Gastrocnemius medialis (tissue), 4 donors: ENCODE measurements around the gene GPRC5B. TPM values are rescaled to one million over a fixed set of nuclear protein-coding genes. Genes with fewer than 3 reads are reported as not detected.

Experiments used
- ATAC-seq, 2 donors: fragments of 150-250 bp; one replicate each; pipeline ENCODE4 v1.9.1; 2016
- DNase-seq, 2 donors: peaks; one replicate each; pipeline ENCODE4 v3.0.0-alpha.2; 2019
- H3K27ac ChIP-seq, 4 donors: fragments of 200-600 bp; sonication (generic); 1 replicate in 1 of 4; 2 replicates in 3 of 4; pipeline ENCODE4 v1.5.1; 2016 to 2018; ENCODE audit warnings: mild to moderate bottlenecking in 2 of 4, moderate library complexity in 1 of 4
- H3K27me3 ChIP-seq, 3 donors: fragments of 200-600 bp; sonication (generic) in 2 of 3; 1 replicate in 1 of 3; 2 replicates in 2 of 3; pipeline versions ENCODE4 v1.5.1 to v1.6.0; 2016 to 2019; ENCODE audit warnings: mild to moderate bottlenecking in 1 of 3, moderate library complexity in 1 of 3
- H3K36me3 ChIP-seq, 2 donors: fragments of 200-600 bp; sonication (generic) in 1 of 2; one replicate each; pipeline ENCODE4 v1.5.1; 2017 to 2018
- H3K4me1 ChIP-seq, 2 donors: fragments of 200-600 bp; sonication (generic) in 1 of 2; one replicate each; pipeline ENCODE4 v1.5.1; 2016 to 2017; ENCODE audit warnings: mild to moderate bottlenecking in 2 of 2
- H3K4me3 ChIP-seq, 4 donors: fragments of 200-600 bp; sonication (generic) in 3 of 4; 1 replicate in 1 of 4; 2 replicates in 3 of 4; pipeline ENCODE4 v1.5.1; 2016 to 2019; ENCODE audit warnings: mild to moderate bottlenecking in 2 of 4
- H3K9me3 ChIP-seq, 3 donors: fragments of 200-600 bp; sonication (generic) in 2 of 3; 1 replicate in 1 of 3; 2 replicates in 2 of 3; pipeline ENCODE4 v1.5.1; 2016 to 2019
- CTCF ChIP-seq, 5 experiments: fragments of 450-650 bp in 3 of 5; fragments of 200-600 bp in 2 of 5; sonication (generic) in 2 of 5; IDR thresholded peaks in 4 of 5; conservative IDR thresholded peaks in 1 of 5; 1 replicate in 4 of 5; 2 replicates in 1 of 5; pipeline ENCODE4 v1.5.1; 2016 to 2019; ENCODE audit warnings: antibody characterized with exemption in 5 of 5, mild to moderate bottlenecking in 3 of 5, moderate library complexity in 3 of 5
- POLR2A ChIP-seq, 2 donors: fragments of 450-650 bp; IDR thresholded peaks; one replicate each; pipeline ENCODE4 v1.6.1; 2017; ENCODE audit warnings: antibody characterized with exemption in 2 of 2, mild to moderate bottlenecking in 2 of 2, moderate library complexity in 2 of 2
- in situ Hi-C, 4 donors: fragments of 200-750 bp; cut with MboI; loops; one replicate each; pipeline versions ENCODE4 v1.15.0 to v1.8.0; 2017; ENCODE audit warnings: low sequenced_read_pairs in 4 of 4
- intact Hi-C: fragments of 100-400 bp; cut with DNase I; formaldehyde crosslinking; loops from one replicate; pipeline ENCODE4 v1.15.1; 2023; ENCODE audit warnings: low total_unique reads
- total RNA-seq, 4 donors: library from RNA; depleted of rRNA; stranded (reverse); fragments of >200 nt; gene quantifications; one replicate each; pipeline versions ENCODE4 v1.1.0 to v1.2.3, GENCODE V29; 2016

The GPRC5B gene
- total RNA-seq, 4 donors from 2014 or later, result 41.9 to 89.2 (median 71.3) TPM

- Histone ChIP-seq H3K4me3 (no peak overlapping the region), H3K9me3 (no peaks in the 10 kb centered on the region), H3K36me3 (peaks cover 0 to 32% of the 10 kb centered on the region in 2 donors), H3K27ac (peak overlapping the region; percentile 47 to 79 (median 76)), H3K4me1 (peaks cover 27 to 42% of the 10 kb centered on the region in 2 donors), H3K27me3 (no peaks in the 10 kb centered on the region)
- intact Hi-C loops, result no loop called here
- in situ Hi-C loops, result no loop called here
- no peak for TF ChIP-seq CTCF (IDR thresholded peaks at IDR 0.05 in 4 of 5, conservative IDR thresholded peaks at IDR 0.05 in 1 of 5)
- TF ChIP-seq POLR2A (IDR thresholded peaks at IDR 0.05), result no peak
- no peak for DNase-seq
- no peak for ATAC-seq
These were observed 25.0 kb downstream of the GPRC5B start for GRCh38 chr16:19859603-19860002.

- H3K4me1 ChIP-seq, result peaks cover 23 to 42% of the 10 kb centered on the region in 2 donors
- H3K27ac ChIP-seq, result peak overlapping the region in 3 of 4 donors; percentile 47 to 76 (median 75)
- ATAC-seq (no peak), DNase-seq (no peak)
- intact Hi-C loops (no loop called here), in situ Hi-C loops (no loop called here)
- H3K27me3 ChIP-seq, result no peaks in the 10 kb centered on the region
- peaks cover 0 to 32% of the 10 kb centered on the region in 2 donors for H3K36me3 ChIP-seq
- H3K9me3 ChIP-seq, result no peaks in the 10 kb centered on the region
- TF ChIP-seq POLR2A (IDR thresholded peaks at IDR 0.05) (no peak), CTCF (IDR thresholded peaks at IDR 0.05 in 4 of 5, conservative IDR thresholded peaks at IDR 0.05 in 1 of 5) (no peak)
- no peak overlapping the region for H3K4me3 ChIP-seq
These were observed 25.5 kb downstream of the GPRC5B start for GRCh38 chr16:19859166-19859565.

GRCh38 chr16:19858340-19859018 lies 26.2 kb downstream of the GPRC5B start:
- no peak for TF ChIP-seq POLR2A (IDR thresholded peaks at IDR 0.05)
- TF ChIP-seq CTCF (IDR thresholded peaks at IDR 0.05 in 4 of 5, conservative IDR thresholded peaks at IDR 0.05 in 1 of 5), result no peak

GRCh38 chr16:19857593-19858339 lies 26.9 kb downstream of the GPRC5B start:
- Histone ChIP-seq H3K27ac (peak overlapping the region in 2 of 4 donors; percentile 15 to 19), H3K4me3 (no peak overlapping the region), H3K4me1 (peaks cover 22 to 39% of the 10 kb centered on the region in 2 donors), H3K9me3 (no peaks in the 10 kb centered on the region), H3K36me3 (peaks cover 0 to 32% of the 10 kb centered on the region in 2 donors), H3K27me3 (no peaks in the 10 kb centered on the region)
- in situ Hi-C loops, result no loop called here
- ATAC-seq (no peak), DNase-seq (no peak)
- TF ChIP-seq CTCF (IDR thresholded peaks at IDR 0.05 in 4 of 5, conservative IDR thresholded peaks at IDR 0.05 in 1 of 5) (no peak), POLR2A (IDR thresholded peaks at IDR 0.05) (no peak)
- intact Hi-C loops, result no loop called here

More at GRCh38 chr16:19858340-19859018, 26.2 kb downstream of the GPRC5B start:
- no peak overlapping the region for H3K4me3 ChIP-seq
- H3K36me3 ChIP-seq, result peaks cover 0 to 32% of the 10 kb centered on the region in 2 donors
- ATAC-seq (no peak), DNase-seq (no peak)
- intact Hi-C loops, result no loop called here
- peak overlapping the region in 1 of 4 donors; percentile 19 for H3K27ac ChIP-seq
- H3K9me3 ChIP-seq, result no peaks in the 10 kb centered on the region
- H3K4me1 ChIP-seq, result peaks cover 19 to 41% of the 10 kb centered on the region in 2 donors
- in situ Hi-C loops, result no loop called here
- no peaks in the 10 kb centered on the region for H3K27me3 ChIP-seq
